ENCODE data around the gene PDK1.
"Not testable (repeated sequence)": the region's sequence is repeated elsewhere in the genome, so short reads cannot be mapped to it uniquely, and the experiment has no call there.

The PDK1 gene

GRCh38 chr2:172582656-172583055, 26.8 kb downstream of the PDK1 start:
- TF ChIP-seq CTCF (conservative IDR thresholded peaks at IDR 0.05) = no peak
- H3K27ac ChIP-seq = peak overlapping the region; percentile 69

- no peak for TF ChIP-seq CTCF (conservative IDR thresholded peaks at IDR 0.05)
- no peak overlapping the region for H3K27ac ChIP-seq
Observed at GRCh38 chr2:172586245-172586891, 30.5 kb downstream of the PDK1 start.

- not testable (repeated sequence) for H3K27ac ChIP-seq
Observed at GRCh38 chr2:172587231-172587630, 31.3 kb downstream of the PDK1 start.

GRCh38 chr2:172588931-172589330, 33.0 kb downstream of the PDK1 start:
- H3K27ac ChIP-seq = no peak overlapping the region
- TF ChIP-seq CTCF (conservative IDR thresholded peaks at IDR 0.05) = no peak

GRCh38 chr2:172591386-172591785, 35.5 kb downstream of the PDK1 start:
- not testable (repeated sequence) for H3K27ac ChIP-seq

GRCh38 chr2:172592190-172592589, 36.3 kb downstream of the PDK1 start:
- not testable (repeated sequence) for H3K27ac ChIP-seq

- no peak overlapping the region for H3K27ac ChIP-seq
- no peak for TF ChIP-seq CTCF (conservative IDR thresholded peaks at IDR 0.05)
Observed at GRCh38 chr2:172596776-172597175, 40.9 kb downstream of the PDK1 start.

GRCh38 chr2:172597176-172597842, 41.4 kb downstream of the PDK1 start:
- H3K27ac ChIP-seq = no peak overlapping the region
- no peak for TF ChIP-seq CTCF (conservative IDR thresholded peaks at IDR 0.05)

- no peak overlapping the region for H3K27ac ChIP-seq
- no peak for TF ChIP-seq CTCF (conservative IDR thresholded peaks at IDR 0.05)
Observed at GRCh38 chr2:172599947-172600346, 44.1 kb downstream of the PDK1 start.

Measured in VCaP (cell line).